Stimulated activated naive CD8-positive, alpha-beta T cell treated with anti-CD3 and anti-CD28 coated beads, Interleukin-15, Interleukin-2, amounts not matched to agents 100 ng/mL and 50 ng/mL, for 24 hours (primary cell): Measurements from ENCODE around the gene CDC7.

ENCODE experiments used
- H3K27ac Mint-ChIP-seq: one replicate; pipeline ENCODE4 v1.8.0; 2021; ENCODE audit warnings: mild to moderate bottlenecking, mixed read lengths
- H3K27me3 Mint-ChIP-seq: one replicate; pipeline ENCODE4 v1.8.0; 2021; ENCODE audit warnings: mixed read lengths
- H3K36me3 Mint-ChIP-seq: one replicate; pipeline ENCODE4 v1.8.0; 2021; ENCODE audit warnings: low read depth, mixed read lengths
- H3K4me1 Mint-ChIP-seq: one replicate; pipeline ENCODE4 v1.8.0; 2021; ENCODE audit warnings: low read depth, mixed read lengths
- H3K4me3 Mint-ChIP-seq: one replicate; pipeline ENCODE4 v1.8.0; 2021; ENCODE audit warnings: mild to moderate bottlenecking, mixed read lengths
- H3K9me3 Mint-ChIP-seq: one replicate; pipeline ENCODE4 v1.8.0; 2021; ENCODE audit warnings: mixed read lengths

CDC7 gene

GRCh38 chr1:91569411-91570119, 68.9 kb downstream of the CDC7 start:
- Mint-ChIP-seq H3K4me1 (peaks cover 37% of the 10 kb centered on the region), H3K4me3 (peak overlapping the region; percentile 12), H3K27me3 (no peaks in the 10 kb centered on the region), H3K27ac (peak overlapping the region; percentile 77), H3K9me3 (peaks cover 3% of the 10 kb centered on the region), H3K36me3 (no peaks in the 10 kb centered on the region)

GRCh38 chr1:91570120-91570448, 69.4 kb downstream of the CDC7 start:
- Mint-ChIP-seq H3K4me3 (no peak overlapping the region), H3K36me3 (no peaks in the 10 kb centered on the region), H3K27me3 (no peaks in the 10 kb centered on the region), H3K4me1 (peaks cover 32% of the 10 kb centered on the region), H3K27ac (no peak overlapping the region), H3K9me3 (peaks cover 3% of the 10 kb centered on the region)

GRCh38 chr1:91572044-91572443, 71.4 kb downstream of the CDC7 start:
- Mint-ChIP-seq H3K27me3 (no peaks in the 10 kb centered on the region), H3K27ac (no peak overlapping the region), H3K4me3 (no peak overlapping the region)

More at GRCh38 chr1:91572044-91572443, 71.4 kb downstream of the CDC7 start:
- peaks cover 3% of the 10 kb centered on the region for H3K9me3 Mint-ChIP-seq
- H3K36me3 Mint-ChIP-seq = no peaks in the 10 kb centered on the region
- peaks cover 38% of the 10 kb centered on the region for H3K4me1 Mint-ChIP-seq
